Nucleus accumbens (tissue), 56 donors: ENCODE data around the gene CYP26C1.

Experiments used
- DNase-seq, 56 donors: peaks; one replicate each; lab custom pipeline; 2025; lab: John Stamatoyannopoulos, UW

CYP26C1 gene

DNA sequence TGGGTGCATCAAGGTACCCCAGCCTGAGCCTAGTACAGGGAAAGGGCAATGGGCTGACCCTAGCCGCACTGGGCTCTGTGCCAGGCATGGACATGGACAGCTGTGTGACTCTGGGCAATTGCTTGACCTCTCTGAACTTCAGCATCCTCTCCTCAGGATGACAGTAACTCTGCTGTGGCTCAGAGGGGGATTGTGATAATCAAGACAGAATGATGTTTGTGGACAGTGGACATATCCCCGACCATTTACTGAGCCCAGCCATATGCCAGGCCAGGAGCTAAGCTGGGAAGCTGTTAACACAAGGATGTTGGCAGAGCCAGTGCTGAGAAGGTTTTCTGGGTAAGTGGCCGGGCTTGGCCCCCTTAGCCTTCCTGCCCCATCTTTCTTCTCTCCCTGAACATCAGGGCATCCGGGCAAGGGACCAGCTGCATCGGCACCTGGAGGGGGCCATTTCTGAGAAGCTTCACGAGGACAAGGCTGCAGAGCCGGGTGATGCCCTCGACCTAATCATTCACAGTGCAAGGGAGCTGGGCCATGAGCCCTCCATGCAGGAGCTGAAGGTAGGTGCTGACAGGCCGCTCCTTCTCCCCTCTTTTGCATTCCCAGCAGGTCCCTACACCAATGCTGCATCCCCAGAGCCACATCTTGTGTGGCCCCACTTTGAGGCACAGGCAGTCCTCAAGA, 3.5 kb downstream of the CYP26C1 start:
- no peak for DNase-seq

GRCh38 chr10:93064874-93065660, 4.5 kb downstream of the CYP26C1 start:
- no peak for DNase-seq

DNA sequence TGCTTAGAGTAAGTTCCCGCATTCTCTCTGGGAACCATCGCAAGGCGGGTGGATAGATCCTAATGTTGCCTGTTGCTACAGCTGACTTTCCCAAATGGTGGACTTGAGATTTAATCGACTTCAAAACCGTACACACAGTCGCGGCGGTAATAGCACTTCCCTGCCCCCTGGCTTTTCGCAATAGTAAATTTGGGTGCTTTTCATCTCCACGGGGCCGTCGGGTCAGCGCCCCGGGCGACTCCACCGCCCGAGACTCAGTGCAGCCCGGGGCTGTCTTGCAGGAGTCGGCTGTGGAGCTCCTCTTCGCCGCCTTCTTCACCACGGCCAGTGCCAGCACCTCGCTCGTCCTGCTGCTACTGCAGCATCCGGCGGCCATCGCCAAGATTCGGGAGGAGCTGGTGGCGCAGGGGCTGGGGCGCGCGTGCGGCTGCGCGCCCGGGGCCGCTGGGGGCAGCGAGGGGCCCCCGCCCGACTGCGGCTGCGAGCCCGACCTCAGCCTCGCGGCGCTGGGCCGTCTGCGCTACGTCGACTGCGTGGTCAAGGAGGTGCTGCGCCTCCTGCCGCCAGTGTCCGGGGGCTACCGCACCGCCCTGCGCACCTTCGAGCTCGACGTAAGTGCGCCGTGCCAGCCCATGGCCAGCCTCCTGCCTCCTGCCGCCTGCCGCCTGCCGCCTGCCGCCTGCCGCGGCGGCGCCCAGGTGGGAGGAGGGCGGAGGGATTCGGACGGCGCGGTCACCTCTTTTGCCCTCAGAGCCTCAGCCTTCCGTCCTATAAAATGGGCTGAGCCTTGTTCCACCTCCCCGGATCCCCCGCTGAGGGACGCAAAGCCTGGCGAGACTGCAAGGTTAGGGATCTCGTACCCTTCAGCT, 5.3 kb downstream of the CYP26C1 start:
- DNase-seq = no peak

DNA sequence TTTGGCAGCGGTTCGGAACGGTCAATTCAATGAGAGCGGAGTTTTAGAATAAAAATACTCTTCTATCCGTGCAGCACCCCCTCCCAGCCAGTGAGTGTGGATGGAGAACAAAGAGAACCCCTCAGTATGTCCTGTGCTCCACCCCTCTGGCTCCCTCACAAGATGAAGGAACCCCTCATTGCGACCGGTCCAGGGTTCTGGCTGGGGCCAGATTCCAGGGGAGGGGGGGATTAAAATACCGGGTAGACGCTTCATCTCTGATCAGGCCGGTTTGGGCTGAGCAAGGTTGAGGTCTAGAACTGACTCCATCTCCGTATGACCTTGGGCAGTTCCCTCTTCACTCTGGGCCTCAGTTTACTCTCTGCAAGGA, 5.9 kb downstream of the CYP26C1 start:
- DNase-seq = no peak

- no peak for DNase-seq
These were observed 7.1 kb downstream of the CYP26C1 start for GRCh38 chr10:93067443-93068365.

GRCh38 chr10:93068411-93069244, 8.0 kb downstream of the CYP26C1 start:
- DNase-seq = no peak

DNA sequence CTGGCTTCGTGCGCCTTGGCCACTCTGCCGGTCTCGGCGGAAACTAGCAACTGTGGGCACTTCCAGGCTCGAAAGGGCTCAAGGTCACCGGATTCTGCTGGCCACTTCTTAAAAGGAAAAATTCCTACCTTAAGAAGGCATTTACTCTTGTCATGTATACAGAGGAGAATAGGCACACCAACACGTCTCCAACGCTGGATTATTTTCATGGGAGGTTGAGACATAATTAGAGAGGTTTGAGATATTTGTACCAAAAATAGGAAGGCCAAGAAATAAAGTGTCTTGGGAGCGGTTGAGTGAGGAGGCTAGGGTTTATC, 8.6 kb downstream of the CYP26C1 start:
- no peak for DNase-seq

GRCh38 chr10:93070378-93071176, 10.0 kb downstream of the CYP26C1 start:
- DNase-seq = no peak

- no peak for DNase-seq
These were observed 10.5 kb downstream of the CYP26C1 start for GRCh38 chr10:93071177-93071472.

- DNase-seq = no peak
These were observed 11.2 kb downstream of the CYP26C1 start for GRCh38 chr10:93071674-93072224.

GRCh38 chr10:93072225-93072712, 11.7 kb downstream of the CYP26C1 start:
- DNase-seq = no peak

DNA sequence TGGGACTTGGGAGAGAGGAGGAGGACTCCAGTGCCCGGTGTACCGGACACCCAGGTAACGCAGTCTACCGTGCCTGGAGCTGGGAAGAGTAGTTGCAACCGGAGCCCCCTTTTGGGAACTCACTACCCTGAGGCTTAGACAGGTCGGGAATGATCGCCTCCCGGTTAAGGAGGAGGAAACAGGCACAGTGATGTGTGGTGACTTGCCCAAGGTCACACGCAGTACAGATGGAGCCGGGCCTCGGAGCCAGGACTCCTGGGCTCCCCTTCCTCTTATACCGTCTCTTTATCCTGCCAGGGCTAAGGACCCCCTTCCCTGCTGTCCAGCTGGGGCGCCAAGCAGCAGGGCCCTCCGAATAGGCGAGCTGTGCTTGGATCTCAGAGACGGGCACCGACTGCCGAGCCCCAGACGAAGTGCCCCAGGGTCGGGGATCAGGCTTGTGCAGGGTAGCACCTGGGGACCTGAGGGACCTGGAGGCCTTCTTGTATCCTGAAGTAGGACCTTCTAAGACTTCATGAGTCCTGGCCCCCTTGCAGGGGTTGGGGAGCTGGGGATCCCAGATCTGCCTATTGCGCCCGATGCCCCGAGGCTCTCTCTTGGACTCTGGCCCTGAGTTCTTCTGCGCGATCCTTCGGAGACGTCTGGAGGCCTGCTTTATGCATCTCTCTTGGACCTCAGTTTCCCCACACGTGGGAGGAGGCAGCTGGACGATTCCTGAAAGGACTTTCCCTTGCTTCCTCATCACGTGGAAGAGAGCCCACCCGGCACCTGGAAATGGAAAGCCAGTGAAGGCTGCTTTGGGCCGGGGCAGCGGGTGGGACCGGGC, 12.3 kb downstream of the CYP26C1 start:
- DNase-seq = no peak

DNA sequence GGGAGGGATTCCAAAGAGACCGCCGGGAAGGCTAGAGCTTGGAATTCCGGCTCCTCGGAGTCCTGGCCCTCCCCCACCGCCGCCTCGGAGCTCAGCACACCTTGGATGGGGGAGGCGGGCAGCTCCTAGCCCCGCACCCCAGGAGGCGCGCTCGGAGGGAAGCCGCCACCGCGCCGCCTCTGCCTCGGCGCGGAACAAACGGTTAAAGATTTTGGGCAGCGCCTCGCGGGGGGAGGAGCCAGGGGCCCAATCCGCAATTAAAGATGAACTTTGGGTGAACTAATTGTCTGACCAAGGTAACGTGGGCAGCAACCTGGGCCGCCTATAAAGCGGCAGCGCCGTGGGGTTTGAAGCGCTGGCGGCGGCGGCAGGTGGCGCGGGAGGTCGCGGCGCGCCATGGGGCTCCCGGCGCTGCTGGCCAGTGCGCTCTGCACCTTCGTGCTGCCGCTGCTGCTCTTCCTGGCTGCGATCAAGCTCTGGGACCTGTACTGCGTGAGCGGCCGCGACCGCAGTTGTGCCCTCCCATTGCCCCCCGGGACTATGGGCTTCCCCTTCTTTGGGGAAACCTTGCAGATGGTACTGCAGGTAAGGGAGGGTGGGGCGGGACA, 13.0 kb downstream of the CYP26C1 start, which contains the start of gene CYP26A1:
TSS of gene CYP26A1 (plus strand) at position 355 of the 608 bp plus-strand sequence. CDS start at position 397, 42 bp downstream.
- no peak for DNase-seq

DNA sequence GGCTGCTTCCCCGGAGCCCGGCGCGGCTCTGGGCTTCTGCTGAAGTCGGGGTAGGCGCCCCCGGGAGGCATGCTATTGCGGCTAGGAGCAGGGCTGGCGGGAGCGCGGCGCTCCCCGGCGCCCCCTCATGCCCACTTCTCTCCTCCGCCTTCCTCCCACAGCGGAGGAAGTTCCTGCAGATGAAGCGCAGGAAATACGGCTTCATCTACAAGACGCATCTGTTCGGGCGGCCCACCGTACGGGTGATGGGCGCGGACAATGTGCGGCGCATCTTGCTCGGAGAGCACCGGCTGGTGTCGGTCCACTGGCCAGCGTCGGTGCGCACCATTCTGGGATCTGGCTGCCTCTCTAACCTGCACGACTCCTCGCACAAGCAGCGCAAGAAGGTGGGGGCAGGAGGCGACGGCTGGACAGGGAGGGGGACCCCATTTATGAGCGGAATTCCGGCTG, 13.6 kb downstream of the CYP26C1 start:
- DNase-seq = no peak

- no peak for DNase-seq
These were observed 14.2 kb downstream of the CYP26C1 start for GRCh38 chr10:93074597-93075368.
